ENCODE data around the gene RRAGC. TPM values are rescaled to one million over a fixed set of nuclear protein-coding genes. Genes with fewer than 3 reads are reported as not detected.

The RRAGC gene
- total RNA-seq, 4 donors from 2014 or later = 10.0 to 25.0 (median 21.9) TPM

DNA sequence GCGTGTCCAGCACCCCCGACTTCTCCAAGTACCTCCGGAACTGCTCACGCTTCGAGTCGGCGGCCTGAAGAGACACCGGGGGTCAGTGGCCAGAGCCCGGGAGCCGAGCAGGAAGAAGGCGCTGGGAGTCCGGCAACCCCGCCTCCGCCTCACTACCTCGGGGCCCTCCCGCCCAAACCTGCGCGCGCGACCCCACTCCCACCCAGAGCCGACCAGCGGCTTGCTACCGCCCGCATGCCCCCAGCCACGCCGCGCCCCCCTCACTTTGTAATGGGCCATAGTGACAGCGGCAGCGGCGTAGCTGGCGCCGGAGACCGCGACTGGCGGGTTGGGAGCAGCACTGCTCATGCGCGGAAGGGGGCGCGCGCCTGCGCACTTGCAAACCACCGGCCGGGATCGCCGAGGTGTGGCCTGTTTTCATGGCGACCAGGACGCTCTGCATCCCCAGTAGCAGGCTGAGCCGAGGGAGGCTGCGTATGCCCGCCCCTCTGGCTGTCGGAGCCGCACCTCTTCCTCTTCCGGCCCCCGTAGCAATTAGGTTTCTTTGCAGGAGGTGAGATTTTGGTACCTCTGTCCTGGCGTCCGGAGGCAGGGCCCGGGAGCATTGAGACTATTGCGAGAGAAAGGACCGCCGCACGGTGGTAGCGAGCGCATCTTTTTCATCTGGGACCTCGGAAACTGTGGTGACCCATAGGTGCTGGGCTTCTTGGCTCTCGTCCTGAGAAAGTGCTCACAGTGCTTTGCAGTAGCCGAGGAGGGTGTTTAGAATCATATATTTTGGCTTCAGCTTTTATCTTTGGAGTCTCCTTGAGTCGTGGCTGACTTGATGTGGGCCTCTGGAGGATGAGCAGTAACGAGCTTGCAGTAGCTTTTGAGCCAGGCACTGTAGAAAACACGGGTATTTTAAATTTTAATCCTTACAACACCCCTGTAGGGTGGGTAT lies 13.7 kb upstream of the RRAGC start, which contains the start of gene MYCBP:
Gene MYCBP (minus strand): TSS at position 322 of the 943 bp plus-strand sequence. CDS start 43 bp downstream, at position 279.
- H3K4me3 ChIP-seq = peak within 1 kb of the TSS; percentile 52 to 97 (median 81)
- peak within 1 kb of the TSS; percentile 83 to 88 (median 84) for H3K27ac ChIP-seq
- in situ Hi-C loops (cut with MboI; ENCODE audit: low pct_ligation_motif_present in 1 of 4, low pct_unique_long_range_greater_than_20kb in 1 of 4, low sequenced_read_pairs in 3 of 4) = loop anchor here in 1 of 4 donors (10.0 kb wide), 1 partner anchor 212 kb away; no protein-coding TSS in a partner anchor
- 0 to 1% methylated on average over 1 to 46 of the region's 69 CpGs for WGBS, 2 donors (ENCODE audit: low coverage in 1 of 2)
- no peaks in the 10 kb centered on the region for H3K9me3 ChIP-seq
- no peaks in the 10 kb centered on the region for H3K36me3 ChIP-seq
- H3K27me3 ChIP-seq = no peaks in the 10 kb centered on the region
- H3K4me1 ChIP-seq = peaks cover 4 to 22% (median 18%) of the 10 kb centered on the region in 4 donors
- peak; percentile 97 for DNase-seq
- intact Hi-C loops (cut with DNase I; ENCODE audit: low total_unique reads) = no loop called here
- TF ChIP-seq POLR2AphosphoS5 (IDR thresholded peaks at IDR 0.05) (peak; percentile 47 to 84 (median 63)), POLR2A (IDR thresholded peaks at IDR 0.05) (peak; percentile 48), EP300 (IDR thresholded peaks at IDR 0.05; ENCODE audit: low read depth) (no peak)
- TF ChIP-seq, protein P1, sequence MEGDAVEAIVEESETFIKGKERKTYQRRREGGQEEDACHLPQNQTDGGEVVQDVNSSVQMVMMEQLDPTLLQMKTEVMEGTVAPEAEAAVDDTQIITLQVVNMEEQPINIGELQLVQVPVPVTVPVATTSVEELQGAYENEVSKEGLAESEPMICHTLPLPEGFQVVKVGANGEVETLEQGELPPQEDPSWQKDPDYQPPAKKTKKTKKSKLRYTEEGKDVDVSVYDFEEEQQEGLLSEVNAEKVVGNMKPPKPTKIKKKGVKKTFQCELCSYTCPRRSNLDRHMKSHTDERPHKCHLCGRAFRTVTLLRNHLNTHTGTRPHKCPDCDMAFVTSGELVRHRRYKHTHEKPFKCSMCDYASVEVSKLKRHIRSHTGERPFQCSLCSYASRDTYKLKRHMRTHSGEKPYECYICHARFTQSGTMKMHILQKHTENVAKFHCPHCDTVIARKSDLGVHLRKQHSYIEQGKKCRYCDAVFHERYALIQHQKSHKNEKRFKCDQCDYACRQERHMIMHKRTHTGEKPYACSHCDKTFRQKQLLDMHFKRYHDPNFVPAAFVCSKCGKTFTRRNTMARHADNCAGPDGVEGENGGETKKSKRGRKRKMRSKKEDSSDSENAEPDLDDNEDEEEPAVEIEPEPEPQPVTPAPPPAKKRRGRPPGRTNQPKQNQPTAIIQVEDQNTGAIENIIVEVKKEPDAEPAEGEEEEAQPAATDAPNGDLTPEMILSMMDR (IDR thresholded peaks at IDR 0.05) = peak in 4 of 5 experiments; percentile 23 to 63 (median 38)

DNA sequence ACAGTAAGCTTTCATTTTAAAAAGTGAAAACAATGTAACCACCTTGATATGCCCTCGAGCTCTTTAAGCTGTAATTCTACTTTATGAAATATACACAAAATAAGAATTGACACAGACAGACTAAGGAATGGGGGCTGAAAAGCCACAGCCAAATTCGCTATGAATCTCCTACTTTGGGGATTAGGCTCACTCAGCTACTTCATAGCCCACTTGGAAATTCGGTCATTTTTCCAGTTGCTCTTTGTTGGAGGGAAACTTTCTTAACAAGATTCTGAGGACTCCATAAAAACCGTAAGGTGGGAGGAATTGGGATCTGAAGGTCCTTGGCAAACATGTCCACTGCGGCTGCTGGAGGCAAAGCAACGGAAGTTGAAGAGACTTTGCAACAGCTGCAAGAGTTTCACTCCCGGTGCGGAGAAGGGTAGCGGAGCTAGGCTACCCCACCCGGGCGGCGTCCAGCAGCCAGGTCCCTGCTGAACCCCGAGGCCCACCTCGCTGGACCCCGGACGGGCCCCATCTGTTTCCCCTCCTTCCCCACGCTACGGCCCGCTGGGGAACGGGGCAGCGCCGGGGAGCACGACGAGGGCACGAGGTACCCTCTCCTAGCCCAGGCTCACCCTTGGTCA lies 12.9 kb upstream of the RRAGC start:
- H3K36me3 ChIP-seq = no peaks in the 10 kb centered on the region
- peak; percentile 36 for DNase-seq
- WGBS, 2 donors (ENCODE audit: low coverage in 1 of 2) = 4 to 17% methylated on average over 3 to 16 of the region's 25 CpGs
- H3K27me3 ChIP-seq = no peaks in the 10 kb centered on the region
- H3K4me3 ChIP-seq = peak overlapping the region; percentile 52 to 97 (median 81)
- H3K27ac ChIP-seq = peak overlapping the region; percentile 83 to 88 (median 84)
- intact Hi-C loops (cut with DNase I; ENCODE audit: low total_unique reads) = no loop called here
- H3K4me1 ChIP-seq = peaks cover 4 to 22% (median 18%) of the 10 kb centered on the region in 4 donors
- no peaks in the 10 kb centered on the region for H3K9me3 ChIP-seq
- in situ Hi-C loops (cut with MboI; ENCODE audit: low pct_ligation_motif_present in 1 of 4, low pct_unique_long_range_greater_than_20kb in 1 of 4, low sequenced_read_pairs in 3 of 4) = loop anchor here in 1 of 4 donors (10.0 kb wide), 1 partner anchor 212 kb away; no protein-coding TSS in a partner anchor
- TF ChIP-seq EP300 (IDR thresholded peaks at IDR 0.05; ENCODE audit: low read depth) (no peak), POLR2A (IDR thresholded peaks at IDR 0.05) (no peak), POLR2AphosphoS5 (IDR thresholded peaks at IDR 0.05) (no peak)
- TF ChIP-seq, protein P1 (IDR thresholded peaks at IDR 0.05) = no peak

GRCh38 chr1:38870996-38871395 lies 11.4 kb upstream of the RRAGC start:
- no peak overlapping the region for H3K4me3 ChIP-seq
- intact Hi-C loops (cut with DNase I; ENCODE audit: low total_unique reads) = no loop called here
- no peak for DNase-seq

More at GRCh38 chr1:38870996-38871395, 11.4 kb upstream of the RRAGC start:
- 91 to 100% methylated on average over 1 to 8 of the region's 8 CpGs for WGBS, 2 donors (ENCODE audit: low coverage in 1 of 2)
- H3K36me3 ChIP-seq = no peaks in the 10 kb centered on the region
- H3K27me3 ChIP-seq = no peaks in the 10 kb centered on the region
- no peak overlapping the region for H3K27ac ChIP-seq
- in situ Hi-C loops (cut with MboI; ENCODE audit: low pct_ligation_motif_present in 1 of 4, low pct_unique_long_range_greater_than_20kb in 1 of 4, low sequenced_read_pairs in 3 of 4) = loop anchor here in 1 of 4 donors (10.0 kb wide), 1 partner anchor 214 kb away; no protein-coding TSS in a partner anchor
- H3K4me1 ChIP-seq = peaks cover 4 to 22% (median 18%) of the 10 kb centered on the region in 4 donors
- no peaks in the 10 kb centered on the region for H3K9me3 ChIP-seq
- no peak for TF ChIP-seq POLR2AphosphoS5 (IDR thresholded peaks at IDR 0.05)
- TF ChIP-seq, protein P1 (IDR thresholded peaks at IDR 0.05) = no peak
- no peak for TF ChIP-seq POLR2A (IDR thresholded peaks at IDR 0.05)
- no peak for TF ChIP-seq EP300 (IDR thresholded peaks at IDR 0.05; ENCODE audit: low read depth)
